Ovary (tissue), 9 donors: ENCODE data around the gene CEP162. TPM values are rescaled to one million over a fixed set of nuclear protein-coding genes. Genes with fewer than 3 reads are reported as not detected.
"Not testable (repeated sequence)": the region's sequence is repeated elsewhere in the genome, so short reads cannot be mapped to it uniquely, and the experiment has no call there.

ENCODE experiments used
- DNase-seq, 5 donors: peaks; one replicate each; pipeline ENCODE4 v3.0.0-alpha.2; 2019 to 2020
- H3K27ac ChIP-seq, 2 donors: fragments of 200-600 bp; one replicate each; pipeline versions ENCODE4 v1.5.1 to v1.8.0; 2019 to 2022
- H3K27me3 ChIP-seq: fragments of 200-600 bp; one replicate; pipeline ENCODE4 v1.8.0; 2022
- H3K36me3 ChIP-seq: fragments of 200-600 bp; sonication (generic); one replicate; pipeline ENCODE4 v1.5.1; 2019
- H3K4me1 ChIP-seq: one replicate; pipeline ENCODE4 v1.8.1; 2013; ENCODE audit warnings: mild to moderate bottlenecking, moderate library complexity; ENCODE audit not compliant: insufficient read depth
- H3K4me3 ChIP-seq: fragments of 200-600 bp; sonication (generic); one replicate; pipeline ENCODE4 v1.5.1; 2017
- H3K9me3 ChIP-seq, 2 donors: fragments of 200-600 bp in 1 of 2; sonication (generic) in 1 of 2; one replicate each; pipeline versions ENCODE4 v1.5.1 to v1.8.1; 2013 to 2019; ENCODE audit warnings: mild to moderate bottlenecking in 1 of 2, moderate library complexity in 1 of 2
- CTCF ChIP-seq, 3 donors: fragments of 450-650 bp in 2 of 3; fragments of 200-600 bp in 1 of 3; IDR thresholded peaks; one replicate each; pipeline versions ENCODE4 v1.5.1 to v1.8.0; 2016 to 2022; ENCODE audit warnings: antibody characterized with exemption in 3 of 3, mild to moderate bottlenecking in 1 of 3
- EP300 ChIP-seq: sonication (generic); formaldehyde crosslinking; IDR thresholded peaks from one replicate; pipeline ENCODE4 v1.6.1; 2017; ENCODE audit warnings: antibody characterized with exemption
- POLR2A ChIP-seq: fragments of 450-650 bp; IDR thresholded peaks from one replicate; pipeline ENCODE4 v1.6.1; 2017; ENCODE audit warnings: antibody characterized with exemption, mild to moderate bottlenecking, moderate library complexity
- WGBS, 3 donors: extraction: QIAGEN DNeasy Blood & Tissue Kit in 1 of 3; methylation state at CpG; one replicate each; pipeline versions ENCODE4 v1.1.5 to v1.1.7; 2013 to 2017; 5-methylcytosine and 5-hydroxymethylcytosine counted together
- intact Hi-C, 4 donors: fragments of 100-400 bp; cut with DNase I; formaldehyde crosslinking; loops; one replicate each; pipeline versions ENCODE4 v1.11.0 to v1.15.1; 2022 to 2023
- polyA plus RNA-seq, 2 donors: library from polyadenylated mRNA; stranded (reverse); fragments of 200-250 nt in 1 of 2; fragments of 350-450 nt in 1 of 2; fragmentation: Illumina TruSeq in 1 of 2; extraction: RNeasy Lipid Tissue Mini Kit (QIAGEN cat#74804) in 1 of 2; gene quantifications; one replicate each; pipeline ENCODE4 v1.2.3, GENCODE V29; 2013 to 2014
- total RNA-seq, 7 donors: library from RNA; depleted of rRNA in 2 of 7; stranded (reverse); fragments of >200 nt in 2 of 7; fragmentation: NEBNext Ultra II Directional in 3 of 7; extraction: Animal tissue kit (Norgen Biotek cat#: 25700) in 3 of 7; gene quantifications; one replicate each; pipeline versions ENCODE4 v1.1.0 to v1.2.4, GENCODE V29; 2016 to 2023
- donor health status: DM: no; HTN: no; CAD: no; lungs with moderate emphysema.
- donor health status: DM: no; HTN: no; CAD: no.
- donor health status: Bipolar disorder and iron deficiency.
- donor health status: DM: yes; HTN: yes; CAD: no.
- donor health status: DM: no; HTN: no; CAD: no.
- donor health status: DM: yes; HTN: yes; CAD: no.

Gene CEP162
- total and polyA plus RNA-seq, 9 donors, result 5.3 to 16.8 (median 9.7) TPM

- no peaks in the 10 kb centered on the region for H3K27me3 ChIP-seq
- H3K9me3 ChIP-seq, result no peaks in the 10 kb centered on the region
- 82 to 95% (median 88%) methylated on average over 3 of the region's 3 CpGs for WGBS, 3 donors
- intact Hi-C loops, result no loop called here
- H3K27ac ChIP-seq, result no peak overlapping the region
- no peaks in the 10 kb centered on the region for H3K4me1 ChIP-seq
- no peaks in the 10 kb centered on the region for H3K36me3 ChIP-seq
- DNase-seq, result no peak
- TF ChIP-seq CTCF (IDR thresholded peaks at IDR 0.05) (no peak), POLR2A (no peak), EP300 (no peak)
- H3K4me3 ChIP-seq, result no peak overlapping the region
These were observed 25.9 kb upstream of the CEP162 start for GRCh38 chr6:84253380-84253779.

- DNase-seq, result no peak
- 83 to 88% (median 84%) methylated on average over 4 of the region's 4 CpGs for WGBS, 3 donors
- Histone ChIP-seq H3K4me1 (no peaks in the 10 kb centered on the region), H3K27me3 (no peaks in the 10 kb centered on the region), H3K4me3 (no peak overlapping the region), H3K9me3 (no peaks in the 10 kb centered on the region), H3K36me3 (no peaks in the 10 kb centered on the region), H3K27ac (no peak overlapping the region)
- TF ChIP-seq POLR2A, result no peak
- no peak for TF ChIP-seq EP300
- no peak for TF ChIP-seq CTCF (IDR thresholded peaks at IDR 0.05)
- intact Hi-C loops, result no loop called here
These were observed 24.6 kb upstream of the CEP162 start for GRCh38 chr6:84251891-84252539.

DNA sequence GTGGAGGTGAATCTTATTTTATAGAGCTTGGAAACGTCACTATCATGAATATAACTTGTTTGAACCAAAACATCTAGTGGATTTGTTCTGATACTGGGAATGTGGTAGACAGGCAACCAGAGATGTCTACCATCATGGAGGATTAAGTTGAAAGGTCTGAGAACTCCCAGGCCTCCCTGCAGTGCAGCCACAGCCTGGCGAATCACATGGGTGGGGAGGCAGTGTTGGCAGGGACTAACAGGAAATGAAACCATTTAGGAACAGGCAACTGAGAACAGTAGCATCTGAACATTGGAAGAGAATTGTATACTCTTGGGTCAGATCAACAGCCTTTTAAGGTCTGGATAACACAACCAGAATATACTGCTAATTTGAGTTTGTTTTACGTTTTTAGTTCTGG is 22.3 kb upstream of the CEP162 start:
- intact Hi-C loops, result no loop called here
- no peaks in the 10 kb centered on the region for H3K9me3 ChIP-seq
- H3K27ac ChIP-seq, result no peak overlapping the region
- WGBS, 3 donors, result 47 to 55% (median 55%) methylated on average over 3 of the region's 3 CpGs
- DNase-seq, result no peak
- no peaks in the 10 kb centered on the region for H3K4me1 ChIP-seq
- no peak overlapping the region for H3K4me3 ChIP-seq
- no peak for TF ChIP-seq CTCF (IDR thresholded peaks at IDR 0.05)
- TF ChIP-seq POLR2A, result no peak
- TF ChIP-seq EP300, result no peak
- H3K27me3 ChIP-seq, result no peaks in the 10 kb centered on the region
- H3K36me3 ChIP-seq, result no peaks in the 10 kb centered on the region

GRCh38 chr6:84244416-84245081 is 17.1 kb upstream of the CEP162 start:
- intact Hi-C loops, H3K36me3 ChIP-seq, H3K4me1 ChIP-seq, DNase-seq, H3K27me3 ChIP-seq, H3K27ac ChIP-seq, H3K9me3 ChIP-seq, H3K4me3 ChIP-seq: not testable (repeated sequence)
- 91 to 94% (median 93%) methylated on average over 16 to 50 of the region's 51 CpGs for WGBS, 3 donors

DNA sequence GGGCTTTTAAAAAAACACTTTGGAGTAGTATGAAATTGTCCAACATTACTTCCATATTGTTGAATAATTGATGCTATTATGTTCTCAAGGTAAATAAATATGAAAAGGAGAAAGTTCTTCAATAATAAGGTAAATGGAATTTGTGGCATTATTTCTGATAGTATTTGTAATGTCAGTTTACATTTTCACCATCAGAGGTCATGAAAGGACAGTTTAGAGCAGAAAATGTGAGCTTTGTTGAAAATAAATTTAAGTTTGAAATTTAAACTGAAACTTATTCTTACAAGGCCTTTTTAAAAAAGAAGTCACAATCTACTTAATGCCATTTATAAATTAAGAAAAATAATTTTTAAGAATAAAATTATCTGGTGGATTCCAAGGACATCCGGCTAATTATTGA is 15.8 kb upstream of the CEP162 start:
- no peak overlapping the region for H3K4me3 ChIP-seq
- WGBS, 3 donors, result 63 to 80% (median 69%) methylated on average over 1 of the region's 1 CpG
- H3K27ac ChIP-seq, result no peak overlapping the region
- TF ChIP-seq CTCF (IDR thresholded peaks at IDR 0.05) (no peak), POLR2A (no peak), EP300 (no peak)
- no peaks in the 10 kb centered on the region for H3K36me3 ChIP-seq
- no peaks in the 10 kb centered on the region for H3K27me3 ChIP-seq
- intact Hi-C loops, result no loop called here
- H3K4me1 ChIP-seq, result no peaks in the 10 kb centered on the region
- H3K9me3 ChIP-seq, result no peaks in the 10 kb centered on the region
- no peak for DNase-seq
